Transverse colon (tissue), 4 donors: ENCODE results near the gene GRIK4. TPM values are rescaled to one million over a fixed set of nuclear protein-coding genes. Genes with fewer than 3 reads are reported as not detected.

Experiments
- DNase-seq: peaks from one replicate; pipeline ENCODE4 v3.0.0-alpha.2; 2019
- H3K27ac ChIP-seq, 4 donors: fragments of 200-600 bp; sonication (generic); 2 replicates each; pipeline ENCODE4 v1.5.1; 2016 to 2018; ENCODE audit warnings: inconsistent platforms in 4 of 4
- H3K27me3 ChIP-seq: fragments of 200-600 bp; sonication (generic); 2 replicates; pipeline ENCODE4 v1.5.1; 2017; ENCODE audit warnings: inconsistent platforms
- H3K36me3 ChIP-seq, 4 donors: fragments of 200-600 bp; sonication (generic); 2 replicates each; pipeline ENCODE4 v1.5.1; 2017 to 2019; ENCODE audit warnings: inconsistent platforms in 4 of 4
- H3K4me1 ChIP-seq, 4 donors: fragments of 200-600 bp; sonication (generic); 2 replicates each; pipeline ENCODE4 v1.5.1; 2017 to 2020; ENCODE audit warnings: inconsistent platforms in 4 of 4
- H3K4me3 ChIP-seq, 4 donors: fragments of 200-600 bp; sonication (generic); 1 replicate in 1 of 4; 2 replicates in 3 of 4; pipeline versions ENCODE4 v1.5.1 to v1.6.1; 2017 to 2019; ENCODE audit warnings: inconsistent platforms in 4 of 4
- H3K9me3 ChIP-seq, 2 donors: fragments of 200-600 bp; sonication (generic); 2 replicates each; pipeline ENCODE4 v1.5.1; 2017 to 2019; ENCODE audit warnings: inconsistent platforms in 2 of 2
- EP300 ChIP-seq: sonication (generic); formaldehyde crosslinking; IDR thresholded peaks from one replicate; pipeline ENCODE4 v1.6.1; 2017; ENCODE audit warnings: antibody characterized with exemption, low read depth
- POLR2A ChIP-seq: fragments of 450-650 bp; IDR thresholded peaks from one replicate; pipeline ENCODE4 v1.6.1; 2016; ENCODE audit warnings: antibody characterized with exemption, mild to moderate bottlenecking, moderate library complexity
- POLR2AphosphoS5 ChIP-seq, 3 donors: sonication (generic); formaldehyde crosslinking; IDR thresholded peaks; one replicate each; pipeline ENCODE4 v1.6.1; 2016; ENCODE audit warnings: antibody characterized with exemption in 3 of 3
- WGBS, 2 donors: methylation state at CpG; one replicate each; pipeline ENCODE4 v1.1.5; 2018; ENCODE audit warnings: low coverage in 1 of 2; 5-methylcytosine and 5-hydroxymethylcytosine counted together
- in situ Hi-C, 4 donors: fragments of 200-750 bp; cut with MboI; loops; one replicate each; pipeline versions ENCODE4 v1.15.0 to v1.15.1; 2017; ENCODE audit warnings: low sequenced_read_pairs in 3 of 4, low pct_ligation_motif_present in 1 of 4, low pct_unique_long_range_greater_than_20kb in 1 of 4
- intact Hi-C: fragments of 100-400 bp; cut with DNase I; formaldehyde crosslinking; loops from one replicate; pipeline ENCODE4 v1.15.1; 2023; ENCODE audit warnings: low total_unique reads
- total RNA-seq, 4 donors: library from RNA; depleted of rRNA; stranded (reverse); fragments of >200 nt; gene quantifications; one replicate each; pipeline ENCODE4 v1.1.0, GENCODE V29; 2016
- TF ChIP-seq, protein P1 (sequence below), 5 experiments: fragments of 200-600 bp in 3 of 5; fragments of 450-650 bp in 2 of 5; sonication (generic) in 3 of 5; IDR thresholded peaks; 1 replicate in 2 of 5; 2 replicates in 3 of 5; pipeline ENCODE4 v1.5.1; 2016 to 2017; ENCODE audit warnings: antibody characterized with exemption in 5 of 5, inconsistent platforms in 3 of 5, mild to moderate bottlenecking in 2 of 5, moderate library complexity in 1 of 5

The GRIK4 gene
- total RNA-seq, 4 donors from 2014 or later = 2.6 TPM; not detected in 3

DNA sequence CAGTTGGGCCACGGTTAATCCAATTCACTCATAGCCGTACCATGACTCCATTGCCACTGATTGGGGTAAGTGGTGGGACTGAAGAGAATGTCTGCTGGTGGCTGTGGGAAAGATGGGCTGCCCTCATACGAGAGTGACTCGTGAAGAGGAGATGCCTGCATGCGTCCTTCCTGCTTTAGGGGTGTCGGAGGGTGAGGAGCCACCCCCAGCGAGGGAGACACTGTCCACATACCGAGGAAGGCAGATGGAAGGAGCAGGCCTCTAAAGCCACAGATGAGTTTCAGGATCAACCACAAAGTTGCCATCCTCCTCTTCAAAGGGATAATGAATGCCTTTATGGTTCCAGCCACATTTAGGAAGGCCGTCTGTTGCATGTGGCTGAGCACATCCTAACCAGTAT is 83.2 kb downstream of the GRIK4 start:
- no peak for DNase-seq
- WGBS, 2 donors = 78 to 100% methylated on average over 1 to 9 of the region's 9 CpGs
- no peak for TF ChIP-seq POLR2AphosphoS5 (IDR thresholded peaks at IDR 0.05)
- TF ChIP-seq, protein P1, sequence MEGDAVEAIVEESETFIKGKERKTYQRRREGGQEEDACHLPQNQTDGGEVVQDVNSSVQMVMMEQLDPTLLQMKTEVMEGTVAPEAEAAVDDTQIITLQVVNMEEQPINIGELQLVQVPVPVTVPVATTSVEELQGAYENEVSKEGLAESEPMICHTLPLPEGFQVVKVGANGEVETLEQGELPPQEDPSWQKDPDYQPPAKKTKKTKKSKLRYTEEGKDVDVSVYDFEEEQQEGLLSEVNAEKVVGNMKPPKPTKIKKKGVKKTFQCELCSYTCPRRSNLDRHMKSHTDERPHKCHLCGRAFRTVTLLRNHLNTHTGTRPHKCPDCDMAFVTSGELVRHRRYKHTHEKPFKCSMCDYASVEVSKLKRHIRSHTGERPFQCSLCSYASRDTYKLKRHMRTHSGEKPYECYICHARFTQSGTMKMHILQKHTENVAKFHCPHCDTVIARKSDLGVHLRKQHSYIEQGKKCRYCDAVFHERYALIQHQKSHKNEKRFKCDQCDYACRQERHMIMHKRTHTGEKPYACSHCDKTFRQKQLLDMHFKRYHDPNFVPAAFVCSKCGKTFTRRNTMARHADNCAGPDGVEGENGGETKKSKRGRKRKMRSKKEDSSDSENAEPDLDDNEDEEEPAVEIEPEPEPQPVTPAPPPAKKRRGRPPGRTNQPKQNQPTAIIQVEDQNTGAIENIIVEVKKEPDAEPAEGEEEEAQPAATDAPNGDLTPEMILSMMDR (IDR thresholded peaks at IDR 0.05) = no peak
- TF ChIP-seq EP300 = no peak
- TF ChIP-seq POLR2A = no peak
- H3K4me1 ChIP-seq = peaks cover 0 to 2% (median 0%) of the 10 kb centered on the region in 4 donors
- H3K27ac ChIP-seq = no peak overlapping the region
- intact Hi-C loops = no loop called here
- no peaks in the 10 kb centered on the region for H3K9me3 ChIP-seq
- peaks cover 9% of the 10 kb centered on the region for H3K27me3 ChIP-seq
- in situ Hi-C loops = no loop called here
- no peaks in the 10 kb centered on the region for H3K36me3 ChIP-seq
- no peak overlapping the region for H3K4me3 ChIP-seq

DNA sequence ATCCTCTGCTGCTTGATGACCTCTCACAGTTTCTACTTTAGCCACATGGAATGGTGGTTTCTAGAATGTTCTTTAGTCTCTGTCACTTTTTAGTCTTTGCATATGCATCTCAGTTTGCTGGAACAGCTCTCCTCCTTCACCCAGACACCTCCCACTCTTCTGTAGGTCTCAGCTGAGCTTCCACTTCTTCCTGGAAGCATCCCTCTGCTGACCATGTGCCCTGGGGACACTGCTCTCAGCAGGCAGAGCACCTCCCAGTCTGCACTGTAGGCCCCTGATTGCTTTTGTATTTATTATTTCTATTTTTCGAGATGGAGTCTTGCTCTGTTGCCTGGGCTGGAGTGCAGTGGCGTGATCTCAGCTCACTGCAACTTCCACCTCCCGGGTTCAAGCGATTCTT is 84.0 kb downstream of the GRIK4 start:
- TF ChIP-seq POLR2AphosphoS5 (IDR thresholded peaks at IDR 0.05) (no peak), POLR2A (no peak), EP300 (no peak)
- TF ChIP-seq, protein P1 (IDR thresholded peaks at IDR 0.05) = no peak
- Histone ChIP-seq H3K27ac (no peak overlapping the region), H3K9me3 (no peaks in the 10 kb centered on the region), H3K4me3 (no peak overlapping the region), H3K27me3 (peaks cover 9% of the 10 kb centered on the region), H3K36me3 (no peaks in the 10 kb centered on the region), H3K4me1 (peaks cover 0 to 2% (median 0%) of the 10 kb centered on the region in 4 donors)
- no peak for DNase-seq
- WGBS, 2 donors = 86% methylated on average over 4 of the region's 4 CpGs; no CpG with 5 or more reads in 1 of the 2 donors
- in situ Hi-C loops = no loop called here
- intact Hi-C loops = no loop called here

DNA sequence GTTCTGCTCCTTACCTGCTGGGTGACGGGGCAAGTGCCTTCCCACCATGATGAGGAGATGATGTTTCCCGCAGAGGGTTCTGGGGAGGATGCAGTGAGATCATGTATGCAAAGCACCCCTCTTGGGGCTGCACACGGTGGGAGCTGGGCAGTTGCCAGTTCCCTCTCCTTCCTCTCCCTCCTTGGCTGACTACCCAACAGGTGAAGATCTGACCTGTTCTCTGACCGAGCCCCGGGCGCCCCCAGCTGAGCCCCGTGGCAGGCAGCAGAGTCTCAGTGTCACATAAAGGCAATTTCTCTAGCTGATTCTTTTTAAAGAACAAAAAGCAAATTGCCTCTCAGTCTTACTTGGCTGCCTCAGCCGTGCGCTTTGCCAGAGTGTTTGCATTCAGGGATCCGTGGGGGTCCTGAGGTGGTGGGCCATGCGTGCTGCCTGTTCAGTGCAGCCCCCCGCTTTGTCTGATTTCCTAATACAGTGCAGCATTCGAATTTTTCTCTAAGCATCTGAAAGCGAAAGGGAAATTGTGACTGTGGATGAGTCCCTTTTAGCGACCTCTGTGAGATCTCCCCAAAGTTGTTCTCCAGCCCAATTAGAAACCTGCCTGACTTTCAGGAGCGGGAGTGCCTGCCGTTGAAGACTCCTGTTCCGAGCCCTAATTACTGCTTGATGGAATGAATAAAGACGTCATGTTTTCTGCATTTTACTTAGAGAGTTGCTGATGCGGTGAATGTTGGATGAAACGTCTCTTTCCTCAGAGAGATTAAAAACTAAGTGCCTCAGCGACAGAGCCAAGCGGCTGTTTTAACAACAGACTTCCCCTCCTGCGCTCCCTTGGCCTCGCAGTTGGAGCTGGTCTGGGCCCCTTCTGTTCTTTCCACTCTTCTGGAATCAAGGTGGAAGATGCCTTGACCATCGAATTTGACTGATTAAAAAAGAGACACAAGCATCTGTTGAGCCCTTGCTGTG is 86.0 kb downstream of the GRIK4 start:
- TF ChIP-seq, protein P1 (IDR thresholded peaks at IDR 0.05) = no peak
- TF ChIP-seq EP300 (no peak), POLR2AphosphoS5 (IDR thresholded peaks at IDR 0.05) (no peak), POLR2A (no peak)

DNA sequence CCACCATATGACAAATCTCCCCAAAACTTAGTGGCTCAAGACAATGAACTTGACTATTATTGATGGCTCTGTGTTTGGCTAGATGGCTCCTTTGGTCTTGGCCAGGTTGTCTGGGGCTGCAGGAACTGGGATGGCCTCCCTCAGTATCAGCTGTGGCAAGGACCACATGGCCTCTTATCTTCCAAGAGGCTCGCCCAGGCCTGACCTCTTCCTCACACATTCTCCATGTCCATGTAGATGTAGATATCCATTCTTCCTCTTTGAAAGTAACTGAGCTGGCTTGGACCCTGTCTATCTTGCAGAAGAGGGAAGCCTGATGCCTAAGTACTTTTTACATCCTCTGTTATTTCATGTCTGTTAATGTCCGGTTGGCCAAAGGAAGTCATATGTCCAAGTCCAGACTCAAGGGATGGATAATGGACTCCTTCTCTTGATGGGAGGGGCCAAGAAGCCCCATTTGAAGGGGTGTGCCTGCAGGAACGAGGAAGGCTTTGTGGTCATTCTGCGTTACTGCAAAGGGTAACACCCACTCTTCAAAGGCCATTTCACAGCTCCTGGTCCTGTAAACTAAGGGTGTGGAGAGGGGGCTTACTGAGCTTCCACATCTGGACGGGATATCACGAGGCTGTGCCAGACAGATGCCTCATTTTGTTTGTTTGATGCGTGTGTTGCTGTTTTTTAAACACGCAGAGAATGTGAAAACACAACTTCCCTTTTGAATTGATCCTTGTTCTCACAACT is 87.1 kb downstream of the GRIK4 start:
- Histone ChIP-seq H3K27me3 (peaks cover 3% of the 10 kb centered on the region), H3K27ac (no peak overlapping the region), H3K9me3 (no peaks in the 10 kb centered on the region), H3K4me3 (no peak overlapping the region), H3K36me3 (no peaks in the 10 kb centered on the region), H3K4me1 (peaks cover 0 to 5% (median 0%) of the 10 kb centered on the region in 4 donors)
- in situ Hi-C loops = no loop called here
- intact Hi-C loops = no loop called here
- TF ChIP-seq EP300 = no peak
- no peak for TF ChIP-seq POLR2AphosphoS5 (IDR thresholded peaks at IDR 0.05)
- no peak for TF ChIP-seq POLR2A
- TF ChIP-seq, protein P1 (IDR thresholded peaks at IDR 0.05) = no peak
- no peak for DNase-seq
- WGBS, 2 donors = 71% methylated on average over 8 of the region's 8 CpGs; no CpG with 5 or more reads in 1 of the 2 donors

More for the DNA sequence above, 86.0 kb downstream of the GRIK4 start:
- Histone ChIP-seq H3K27ac (no peak overlapping the region), H3K36me3 (no peaks in the 10 kb centered on the region), H3K9me3 (no peaks in the 10 kb centered on the region), H3K4me1 (peaks cover 0 to 5% (median 0%) of the 10 kb centered on the region in 4 donors), H3K4me3 (peak overlapping the region in 1 of 4 donors; percentile 21), H3K27me3 (peaks cover 4% of the 10 kb centered on the region)
- in situ Hi-C loops = no loop called here
- intact Hi-C loops = no loop called here
- no peak for DNase-seq
- 59 to 75% methylated on average over 15 to 26 of the region's 26 CpGs for WGBS, 2 donors
